GM19468 (cell line): ENCODE data around the gene DNAH1.

Experiments used
- ATAC-seq: cut with Tn5 transposase; IDR thresholded peaks from one replicate; pipeline ENCODE4 v1.9.1; 2021; ENCODE audit warnings: mild to moderate bottlenecking, moderate library complexity, moderate number of reproducible peaks; ENCODE audit not compliant: unreplicated experiment; ENCODE audit errors: extremely low read depth

DNAH1 gene

DNA sequence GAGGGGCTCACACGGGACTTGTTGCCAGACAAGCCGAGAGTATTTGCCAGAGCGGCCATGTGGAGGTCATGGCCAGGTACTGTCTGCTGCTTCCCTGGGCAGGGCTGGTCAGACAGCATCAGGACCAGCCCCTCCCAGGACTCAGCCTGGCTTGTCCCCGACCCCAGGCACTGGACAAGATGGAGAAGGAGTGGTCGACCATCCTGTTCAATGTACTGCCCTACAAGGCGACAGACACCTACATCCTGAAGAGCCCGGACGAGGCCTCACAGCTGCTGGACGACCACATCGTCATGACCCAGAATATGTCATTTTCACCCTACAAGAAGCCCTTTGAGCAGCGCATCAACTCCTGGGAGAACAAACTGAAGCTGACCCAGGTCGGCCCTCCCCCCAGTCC lies 38.6 kb downstream of the DNAH1 start:
- ATAC-seq = no peak

DNA sequence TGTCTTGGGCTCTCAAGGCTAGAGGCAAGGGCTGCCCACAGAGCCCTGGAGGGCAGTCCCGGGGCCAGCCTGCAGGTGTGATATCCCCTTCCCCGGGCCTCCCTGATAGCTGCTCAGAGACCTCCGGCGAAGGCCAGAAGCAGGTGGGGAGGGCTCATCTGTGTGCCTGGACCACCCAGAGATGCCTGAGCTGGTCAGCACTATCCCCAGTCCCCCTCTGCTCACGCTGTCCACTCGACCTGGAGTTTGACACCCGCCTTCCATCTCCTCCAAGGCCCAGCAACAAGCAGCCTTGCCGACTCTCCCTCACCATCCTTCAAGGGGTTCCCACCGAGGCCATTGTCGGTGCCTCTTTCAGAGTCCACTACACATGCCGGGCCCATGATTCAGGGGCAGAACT lies 39.4 kb downstream of the DNAH1 start:
- ATAC-seq = no peak

DNA sequence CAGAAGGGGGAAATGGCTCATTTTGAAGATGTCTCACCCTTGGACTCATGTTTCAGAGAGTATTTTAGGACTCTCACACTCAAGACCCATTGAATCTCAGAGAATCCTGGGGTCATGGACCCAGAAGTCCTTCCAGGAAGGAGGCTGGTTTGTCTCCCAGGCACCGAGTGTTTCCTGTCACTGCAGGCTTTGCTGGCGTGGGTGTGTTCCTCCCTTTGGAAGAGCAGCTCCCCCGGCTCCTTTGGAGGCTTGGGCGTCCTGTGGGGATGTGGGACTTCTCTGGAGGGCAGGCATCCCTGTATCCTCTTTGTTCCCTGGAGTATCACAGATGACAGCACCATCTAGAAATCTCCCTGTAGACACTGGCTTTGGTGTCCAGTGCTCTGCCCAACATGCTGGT lies 40.0 kb downstream of the DNAH1 start:
- ATAC-seq = no peak

DNA sequence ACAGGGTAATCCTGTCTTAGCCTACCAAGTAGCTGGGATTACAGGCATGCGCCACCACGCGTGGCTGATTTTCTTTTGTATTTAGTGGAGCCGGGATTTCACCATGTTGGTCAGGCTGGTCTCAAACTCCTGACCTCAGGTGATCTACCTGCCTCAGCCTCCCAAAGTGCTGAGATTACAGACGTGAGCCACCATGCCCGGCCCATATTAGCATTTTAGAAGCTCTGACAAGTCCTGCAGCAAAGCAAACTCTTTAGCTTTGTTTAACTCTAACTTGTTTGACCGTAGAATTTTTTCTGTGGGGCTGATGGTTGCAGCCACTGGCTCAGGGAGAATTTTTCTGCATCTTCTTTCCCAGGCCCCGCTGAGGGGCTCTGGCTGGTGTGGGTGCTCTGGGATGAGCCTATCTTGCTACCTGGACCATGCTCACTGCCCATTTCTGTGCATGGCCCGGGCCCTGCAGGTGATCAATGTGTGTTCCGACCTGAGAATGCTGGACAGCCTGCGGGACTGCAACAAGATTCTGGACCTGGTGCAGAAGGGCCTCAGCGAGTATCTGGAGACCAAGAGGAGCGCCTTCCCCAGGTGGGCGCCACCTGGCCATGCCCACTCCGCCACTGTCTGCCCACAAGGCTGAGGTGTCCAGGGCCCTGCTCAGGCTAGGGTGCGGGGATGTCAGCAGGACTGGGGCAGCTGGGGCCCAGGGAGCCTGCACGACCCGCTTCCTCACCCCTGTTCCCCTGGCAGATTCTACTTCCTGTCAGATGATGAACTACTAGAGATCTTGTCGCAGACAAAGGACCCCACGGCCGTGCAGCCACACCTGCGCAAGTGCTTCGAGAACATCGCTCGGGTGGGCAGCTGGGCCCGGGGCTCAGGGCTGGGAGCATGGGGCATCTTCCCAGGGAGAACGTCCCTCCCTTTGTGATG lies 41.3 kb downstream of the DNAH1 start:
- ATAC-seq = no peak

DNA sequence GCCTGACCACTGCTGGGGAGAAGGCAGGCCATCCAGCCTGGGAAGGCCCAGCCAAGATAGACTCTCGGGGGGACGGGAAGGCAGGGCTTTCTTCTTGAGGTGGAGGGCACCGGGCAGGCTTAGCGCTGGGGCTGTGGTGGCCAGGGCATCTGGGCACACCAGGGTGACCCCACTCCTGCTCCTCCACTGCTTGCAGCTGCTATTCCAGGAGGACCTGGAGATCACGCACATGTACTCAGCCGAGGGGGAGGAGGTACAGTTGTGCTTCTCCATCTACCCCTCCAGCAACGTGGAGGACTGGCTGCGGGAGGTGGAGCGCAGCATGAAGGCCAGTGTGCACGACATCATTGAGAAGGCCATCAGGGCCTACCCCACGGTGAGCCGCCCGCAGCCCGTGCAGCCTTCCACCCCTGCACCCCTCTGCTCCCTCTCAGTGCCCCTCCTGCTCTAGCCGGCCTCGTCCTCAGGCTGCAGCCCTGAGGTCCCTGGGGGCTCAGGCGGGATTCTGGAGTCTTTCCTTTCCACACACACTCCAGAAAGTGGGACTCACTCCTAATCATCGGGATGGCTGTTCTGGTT lies 42.3 kb downstream of the DNAH1 start:
- ATAC-seq = no peak

DNA sequence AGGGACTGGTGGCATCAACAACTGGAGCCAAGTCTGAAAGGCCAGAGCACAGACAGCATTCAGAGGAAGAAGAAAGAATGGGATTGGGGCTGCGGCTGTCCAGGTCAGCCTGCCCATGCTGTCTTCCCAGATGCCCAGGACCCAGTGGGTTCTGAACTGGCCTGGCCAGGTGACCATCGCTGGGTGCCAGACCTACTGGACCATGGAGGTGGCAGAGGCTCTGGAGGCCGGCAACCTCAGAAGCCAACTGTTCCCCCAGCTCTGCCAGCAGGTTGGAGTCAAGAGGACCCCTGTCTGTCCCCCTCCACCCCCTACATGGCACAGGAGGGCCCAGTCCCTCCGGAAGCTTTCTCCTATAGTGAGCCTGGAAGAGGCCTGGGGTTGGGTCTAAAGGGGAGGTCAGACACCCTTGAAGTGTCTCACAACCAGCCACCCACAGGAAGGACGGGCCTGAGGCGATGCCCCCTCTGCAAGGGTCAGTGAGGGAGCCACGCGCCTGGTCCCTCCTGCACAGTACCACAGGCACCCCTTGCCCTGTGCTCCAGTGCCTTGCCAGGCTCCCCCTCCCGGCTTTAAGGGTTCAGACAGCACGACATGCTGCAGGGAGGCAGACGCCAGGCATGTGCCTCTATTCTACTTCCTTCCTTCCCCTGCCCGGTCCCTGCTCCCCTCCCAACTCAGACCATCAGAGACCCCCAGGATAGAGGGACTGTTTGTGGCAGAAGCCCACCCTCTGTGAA lies 43.2 kb downstream of the DNAH1 start:
- ATAC-seq = no peak

DNA sequence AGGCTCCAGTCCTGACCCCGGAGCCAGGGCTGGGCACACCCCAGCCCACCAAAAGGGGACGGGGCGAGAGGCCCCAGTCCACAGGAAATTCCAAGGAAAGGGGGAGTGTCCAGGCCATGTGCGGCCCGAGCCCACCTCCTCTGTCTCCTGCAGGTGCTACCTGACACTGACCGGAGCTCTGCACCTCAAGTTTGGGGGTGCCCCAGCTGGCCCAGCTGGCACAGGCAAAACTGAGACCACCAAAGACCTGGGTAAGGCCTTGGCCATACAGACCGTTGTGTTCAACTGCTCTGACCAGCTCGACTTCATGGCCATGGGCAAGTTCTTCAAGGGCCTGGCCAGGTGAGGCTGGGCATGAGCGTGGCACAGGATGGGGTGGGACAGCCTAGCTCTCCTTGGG lies 44.9 kb downstream of the DNAH1 start:
- ATAC-seq = no peak

DNA sequence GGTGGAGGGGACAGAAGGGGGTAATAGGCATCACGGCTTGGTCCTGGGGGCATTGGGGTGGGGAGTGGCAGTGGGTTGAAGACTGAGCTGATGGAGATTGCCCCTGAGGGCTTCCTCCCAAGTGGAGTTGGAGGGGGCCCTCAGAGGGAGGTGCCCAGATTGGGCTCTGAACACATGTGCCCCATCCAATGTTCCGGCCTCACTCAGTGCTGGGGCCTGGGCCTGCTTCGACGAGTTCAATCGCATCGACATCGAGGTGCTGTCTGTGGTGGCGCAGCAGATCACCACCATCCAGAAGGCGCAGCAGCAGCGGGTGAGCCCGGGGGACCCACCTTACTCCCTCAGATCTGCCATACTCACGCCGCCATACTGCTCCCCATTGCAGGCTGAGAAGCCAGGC lies 45.3 kb downstream of the DNAH1 start:
- ATAC-seq = no peak

DNA sequence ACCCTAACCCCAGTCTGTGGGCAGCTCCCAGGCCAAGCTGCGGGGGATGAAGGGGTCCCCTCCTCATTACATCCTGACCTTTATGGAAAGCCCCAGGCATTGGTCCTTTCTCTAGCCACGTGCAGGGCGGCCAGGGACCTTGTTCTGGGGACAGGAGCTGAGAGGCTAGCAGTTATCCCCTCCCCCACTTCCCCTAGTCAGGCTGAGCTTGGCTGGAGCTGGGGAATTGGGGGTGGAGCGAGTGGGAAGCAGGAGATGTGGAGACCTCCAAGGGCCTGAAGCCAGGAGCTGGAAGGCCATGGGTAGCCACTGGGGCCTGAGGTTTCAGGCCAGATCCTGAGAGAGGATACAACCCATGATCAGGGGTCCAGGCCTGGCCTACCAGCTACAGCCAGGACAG lies 45.8 kb downstream of the DNAH1 start:
- no peak for ATAC-seq

DNA sequence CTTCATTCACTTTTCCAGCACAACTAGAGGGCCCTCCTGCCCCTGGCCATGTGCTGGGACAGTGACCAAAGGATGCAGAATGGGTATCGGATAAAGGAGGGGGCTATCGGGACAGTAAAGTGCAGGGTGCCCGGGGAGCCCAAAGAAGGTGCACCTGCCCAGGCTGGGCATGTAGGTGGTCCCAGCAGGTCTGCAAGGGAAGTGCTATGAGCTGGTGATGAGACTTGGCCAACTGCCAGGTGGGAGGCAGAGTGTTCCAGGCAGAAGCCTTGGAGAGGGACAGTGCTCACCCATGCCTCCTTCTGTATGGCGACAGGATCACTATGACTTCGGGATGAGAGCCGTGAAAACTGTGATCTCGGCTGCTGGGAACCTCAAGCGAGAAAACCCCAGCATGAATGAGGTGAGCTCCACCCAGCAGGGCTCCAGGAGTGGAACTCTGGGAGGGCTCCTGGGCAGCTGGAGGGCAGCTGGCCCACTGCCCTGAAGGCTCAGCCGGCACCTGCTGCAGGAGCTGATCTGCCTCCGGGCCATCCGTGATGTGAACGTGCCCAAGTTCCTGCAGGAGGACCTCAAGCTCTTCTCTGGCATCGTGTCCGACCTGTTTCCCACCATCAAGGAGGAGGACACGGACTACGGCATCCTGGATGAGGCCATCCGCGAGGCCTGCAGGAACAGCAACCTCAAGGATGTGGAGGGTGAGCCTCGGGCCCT lies 48.4 kb downstream of the DNAH1 start:
- no peak for ATAC-seq

DNA sequence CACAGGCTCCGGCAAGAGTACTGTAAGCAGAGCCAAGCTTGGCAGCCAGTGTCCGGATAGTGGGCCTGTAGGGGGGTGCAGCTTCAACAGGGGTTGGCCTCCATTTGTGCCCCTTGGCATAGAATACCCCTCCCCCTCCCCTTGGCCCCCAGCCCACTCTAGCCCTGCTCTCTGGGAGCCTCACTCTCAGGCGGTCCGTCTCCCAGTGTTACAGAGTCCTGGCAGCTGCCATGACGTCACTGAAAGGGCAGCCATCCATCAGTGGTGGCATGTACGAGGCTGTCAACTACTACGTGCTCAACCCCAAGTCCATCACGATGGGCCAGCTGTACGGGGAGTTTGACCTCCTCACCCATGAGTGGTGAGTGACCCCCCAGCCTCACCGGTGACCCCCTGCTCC lies 50.4 kb downstream of the DNAH1 start:
- ATAC-seq = no peak

DNA sequence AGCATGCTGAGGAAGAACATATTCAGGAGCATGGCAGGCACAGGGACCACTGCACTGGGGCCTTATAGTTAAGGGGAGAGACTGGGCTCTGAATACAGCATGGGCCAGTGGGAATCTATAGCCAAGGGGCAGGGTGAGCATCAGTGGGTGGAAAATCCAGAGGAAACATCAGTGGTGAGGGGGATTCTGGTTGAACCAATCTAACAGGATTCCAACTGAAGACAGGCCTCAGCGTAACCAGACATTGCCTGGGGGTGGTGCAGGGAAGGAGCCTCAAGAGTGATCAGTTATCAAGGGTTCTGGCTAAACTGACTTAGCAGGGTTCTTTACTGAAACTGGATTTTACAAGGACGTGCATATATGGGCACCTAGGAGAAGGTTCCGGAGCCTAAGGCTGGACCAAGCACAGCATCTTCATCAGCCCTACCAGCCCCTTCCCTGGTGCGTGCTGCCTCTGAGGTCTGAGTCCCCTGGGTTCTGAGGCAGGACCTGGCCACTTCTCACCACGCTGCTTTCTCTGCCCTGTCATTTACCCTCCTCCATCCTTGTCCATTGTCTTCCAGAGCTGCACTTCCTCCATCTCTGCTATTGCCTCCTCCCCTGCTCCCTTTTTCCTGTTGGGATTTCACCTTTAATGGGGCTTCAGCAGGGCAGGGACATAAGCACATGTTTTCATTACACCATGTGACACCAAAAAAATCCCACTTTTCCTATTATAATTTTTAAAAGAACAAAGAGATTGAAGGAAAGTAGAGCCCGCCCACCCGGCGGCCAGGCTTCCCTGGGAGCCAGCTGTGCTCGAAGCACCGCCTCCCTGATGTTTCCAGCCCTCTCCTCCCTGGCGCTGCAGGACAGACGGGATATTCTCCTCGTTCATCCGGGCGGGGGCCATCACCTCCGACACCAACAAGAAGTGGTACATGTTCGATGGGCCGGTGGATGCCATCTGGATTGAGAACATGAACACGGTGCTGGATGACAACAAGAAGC lies 52.1 kb downstream of the DNAH1 start:
- ATAC-seq = no peak

DNA sequence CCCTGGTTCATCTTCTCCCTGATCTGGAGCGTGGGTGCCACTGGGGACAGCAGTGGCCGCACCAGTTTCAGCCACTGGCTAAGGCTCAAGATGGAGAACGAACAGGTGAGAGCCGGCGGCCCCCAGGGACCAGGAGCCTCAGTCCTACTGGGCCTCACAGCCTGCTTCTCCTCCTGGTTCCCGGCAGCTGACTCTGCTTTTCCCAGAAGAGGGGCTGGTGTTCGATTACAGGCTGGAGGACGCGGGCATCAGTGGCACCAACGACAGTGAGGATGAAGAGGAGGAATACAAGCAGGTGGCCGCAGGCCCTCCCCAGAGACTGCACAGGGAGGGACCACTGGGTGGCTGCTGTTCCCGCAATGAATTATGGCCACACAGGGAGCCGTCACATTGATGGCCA lies 54.4 kb downstream of the DNAH1 start:
- no peak for ATAC-seq

DNA sequence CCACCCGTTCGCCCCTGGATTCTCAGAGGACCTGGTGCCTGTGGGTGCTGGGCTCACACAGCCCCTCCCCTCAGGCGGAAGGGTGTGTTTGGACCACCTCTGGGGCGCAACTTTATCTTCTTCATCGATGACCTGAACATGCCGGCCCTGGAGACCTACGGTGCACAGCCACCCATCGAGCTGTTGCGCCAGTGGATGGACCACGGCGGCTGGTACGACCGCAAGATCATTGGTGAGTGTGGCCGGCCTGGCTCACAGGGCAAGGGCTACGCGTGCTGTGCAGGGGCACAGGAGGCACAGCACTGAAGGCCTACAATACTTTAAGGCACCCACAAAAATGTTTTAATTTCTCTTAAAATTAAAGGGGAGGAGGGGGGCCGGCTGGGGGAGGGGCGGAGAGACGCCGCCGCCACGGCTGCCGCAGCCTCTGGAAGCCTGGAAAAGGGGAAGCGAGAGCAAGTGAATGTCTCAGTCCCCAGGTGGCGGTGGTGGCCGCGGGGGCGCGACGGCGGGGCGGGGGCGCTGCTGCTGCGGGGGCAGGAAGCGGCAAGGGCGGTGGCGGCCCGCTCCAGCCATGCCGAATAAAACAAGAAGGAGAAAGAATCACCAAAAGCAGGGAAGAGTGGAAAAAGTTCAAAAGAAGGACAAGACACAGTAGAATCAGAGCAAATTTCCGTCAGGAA lies 56.8 kb downstream of the DNAH1 start:
- no peak for ATAC-seq

DNA sequence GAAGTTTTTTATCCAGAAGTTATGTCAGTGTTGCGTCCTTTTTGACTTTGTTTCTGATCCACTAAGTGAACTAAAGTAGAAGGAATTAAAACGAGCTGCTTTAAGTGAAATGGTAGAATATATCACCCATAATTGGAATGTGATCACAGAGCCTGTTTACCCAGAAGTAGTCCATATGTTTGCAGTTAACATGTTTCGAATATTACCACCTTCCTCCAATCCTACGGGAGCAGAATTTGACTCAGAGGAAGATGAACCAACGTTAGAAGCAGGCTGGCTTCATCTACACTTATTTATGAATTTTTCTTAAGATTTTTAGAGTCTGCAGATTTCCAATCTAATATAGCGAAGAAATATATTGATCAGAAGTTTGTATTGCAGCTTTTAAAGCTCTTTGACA lies 57.6 kb downstream of the DNAH1 start:
- no peak for ATAC-seq

DNA sequence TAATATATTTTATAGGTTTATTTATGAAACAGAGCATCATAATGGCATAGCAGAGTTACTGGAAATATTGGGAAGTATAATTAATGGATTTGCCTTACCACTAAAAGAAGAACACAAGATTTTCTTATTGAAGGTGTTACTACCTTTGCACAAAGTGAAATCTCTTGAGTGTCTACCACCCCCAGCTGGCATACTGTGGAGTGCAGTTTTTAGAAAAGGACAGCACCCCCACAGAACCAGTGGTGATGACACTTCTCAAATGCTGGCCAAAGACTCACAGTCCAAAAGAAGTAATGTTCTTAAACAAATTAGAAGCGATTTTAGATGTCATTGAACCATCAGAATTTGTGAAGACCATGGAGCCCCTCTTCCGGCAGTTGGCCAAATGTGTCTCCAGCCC lies 58.1 kb downstream of the DNAH1 start:
- ATAC-seq = no peak

DNA sequence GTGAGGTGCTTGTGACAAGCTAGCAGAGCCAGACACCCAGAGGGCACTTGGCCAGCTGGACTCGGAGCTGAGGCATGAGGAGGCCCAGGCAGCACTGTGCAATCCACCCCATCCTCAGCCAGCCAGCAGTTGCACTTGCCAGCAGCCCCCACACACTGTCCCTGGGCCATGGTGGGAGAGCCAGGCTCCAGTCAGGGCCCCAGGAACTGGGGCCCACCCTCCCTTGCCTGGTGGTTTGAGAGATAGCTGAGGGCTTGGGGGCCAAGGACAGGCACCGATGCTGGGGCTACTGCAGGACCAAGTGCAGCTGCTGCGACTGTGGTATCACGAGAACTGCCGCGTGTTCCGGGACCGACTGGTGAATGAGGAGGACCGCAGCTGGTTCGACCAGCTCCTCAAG lies 63.5 kb downstream of the DNAH1 start:
- ATAC-seq = no peak

DNA sequence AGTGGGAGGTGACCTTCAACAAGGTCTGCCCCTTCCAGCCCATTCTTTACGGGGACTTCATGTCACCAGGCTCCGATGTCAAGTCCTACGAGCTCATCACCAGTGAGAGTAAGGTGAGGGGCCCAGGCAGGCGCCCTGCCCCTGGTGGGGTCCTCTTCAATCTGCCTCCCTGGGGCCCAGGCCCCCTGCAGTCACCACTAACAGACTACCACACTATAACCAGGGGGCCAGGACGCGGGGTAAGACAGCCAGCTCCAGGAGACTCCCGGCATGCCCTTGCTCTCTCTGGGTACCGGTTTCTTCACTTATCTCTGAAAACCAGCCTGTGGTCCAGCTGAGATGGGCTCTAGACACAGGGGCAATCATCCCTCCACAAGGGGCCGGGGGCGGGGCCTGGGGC lies 63.9 kb downstream of the DNAH1 start:
- ATAC-seq = no peak

DNA sequence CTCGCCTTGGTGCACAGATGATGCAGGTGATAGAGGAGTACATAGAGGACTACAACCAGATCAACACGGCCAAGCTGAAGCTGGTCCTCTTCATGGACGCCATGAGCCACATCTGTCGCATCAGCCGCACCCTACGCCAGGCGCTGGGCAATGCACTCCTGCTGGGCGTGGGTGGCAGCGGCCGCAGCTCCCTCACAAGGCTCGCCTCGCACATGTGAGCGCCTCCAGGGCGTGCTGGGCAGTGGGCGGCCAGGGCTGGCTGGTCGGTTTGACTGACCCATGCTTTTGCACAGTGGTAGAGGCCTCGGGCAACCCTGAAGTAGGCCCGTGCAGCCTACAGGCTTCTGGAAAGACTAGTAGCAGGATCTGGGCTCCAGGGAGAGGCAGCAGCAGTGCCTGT lies 65.5 kb downstream of the DNAH1 start:
- no peak for ATAC-seq
